NCI-H526 (cell line): ENCODE results near the gene CCDC88C.
A peak's percentile ranks its signal among the peaks of the same experiment; 100 is the strongest.
"Not testable (repeated sequence)": the region's sequence is repeated elsewhere in the genome, so short reads cannot be mapped to it uniquely, and the experiment has no call there.

Experiments
- DNase-seq, 2 experiments: peaks; one replicate each; lab custom pipeline; 2025; lab: John Stamatoyannopoulos, UW

The CCDC88C gene

GRCh38 chr14:91418387-91419043, 895 bp upstream of the CCDC88C start:
- DNase-seq, result peak in 1 of 2 experiments; percentile 80

- peak; percentile 43 to 85 for DNase-seq
Measured at GRCh38 chr14:91417983-91418386, 365 bp upstream of the CCDC88C start.

DNA sequence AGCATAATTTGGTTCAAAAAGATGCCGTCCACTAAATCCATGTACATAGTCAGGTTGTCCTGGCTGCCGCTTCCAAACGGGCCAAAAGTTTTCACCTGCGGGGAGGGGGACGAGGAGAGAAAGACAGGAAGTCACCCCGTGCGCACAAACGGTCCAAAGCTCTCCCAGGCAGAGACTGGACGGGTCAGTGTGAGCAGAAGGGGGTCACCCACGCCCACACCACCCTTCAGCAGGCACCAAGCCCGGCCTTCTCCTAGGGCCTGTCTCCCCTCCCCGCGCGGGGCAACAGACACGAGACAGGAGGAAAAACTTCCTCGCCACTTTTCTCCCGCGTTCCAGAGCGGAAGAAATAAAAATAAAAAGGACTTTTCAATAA, 888 bp downstream of the CCDC88C start:
- DNase-seq, result peak in 1 of 2 experiments; percentile 25

DNA sequence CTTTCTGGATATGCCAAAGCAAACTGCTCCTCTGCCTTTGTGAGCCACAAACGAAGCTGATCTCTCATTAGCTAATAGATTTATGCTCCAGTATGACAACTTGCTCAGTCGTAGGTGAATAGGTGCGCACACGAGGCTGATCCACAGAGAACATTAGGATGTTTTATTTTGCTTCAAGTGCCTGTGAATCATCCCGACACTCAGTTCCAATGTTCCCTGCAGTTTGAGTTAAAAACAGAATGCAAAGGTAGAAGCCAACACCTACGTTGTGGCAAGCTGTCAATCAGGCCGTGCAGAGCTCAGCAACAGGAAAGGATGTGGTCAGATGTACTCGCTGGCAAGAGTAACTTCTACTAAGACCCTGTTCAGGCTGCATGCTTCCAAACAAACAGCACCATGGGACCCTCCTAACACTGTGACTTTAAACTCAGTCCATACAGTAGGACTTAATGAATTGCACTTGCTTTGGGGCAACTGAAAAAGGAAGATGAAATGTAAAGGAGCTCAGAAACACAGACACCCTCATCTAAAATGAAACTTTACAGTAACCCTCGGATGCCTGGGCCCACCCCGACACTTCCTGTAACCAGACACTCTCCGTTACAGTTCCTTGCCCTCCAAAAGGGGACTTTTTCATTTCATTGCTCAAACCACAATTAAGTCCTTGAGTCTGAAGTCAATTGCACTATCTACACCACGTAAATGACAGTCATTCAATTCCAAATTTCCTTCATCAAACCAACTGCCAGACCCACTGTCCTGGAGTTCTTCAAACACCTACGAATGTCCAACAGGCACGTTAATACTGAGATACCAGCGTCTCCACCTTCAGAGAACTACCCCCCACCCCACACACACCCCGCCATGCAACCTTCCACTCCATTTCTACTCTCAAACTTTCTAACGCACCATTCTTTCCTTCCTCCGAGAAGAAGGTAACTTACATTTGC, 1.6 kb downstream of the CCDC88C start:
- DNase-seq, result peak in 1 of 2 experiments; percentile 21

- no peak for DNase-seq
Measured at GRCh38 chr14:91414475-91414833, 3.2 kb downstream of the CCDC88C start.

GRCh38 chr14:91413547-91414474, 3.8 kb downstream of the CCDC88C start:
- peak; percentile 63 to 87 for DNase-seq

GRCh38 chr14:91412939-91413338, 4.7 kb downstream of the CCDC88C start:
- DNase-seq, result no peak

DNA sequence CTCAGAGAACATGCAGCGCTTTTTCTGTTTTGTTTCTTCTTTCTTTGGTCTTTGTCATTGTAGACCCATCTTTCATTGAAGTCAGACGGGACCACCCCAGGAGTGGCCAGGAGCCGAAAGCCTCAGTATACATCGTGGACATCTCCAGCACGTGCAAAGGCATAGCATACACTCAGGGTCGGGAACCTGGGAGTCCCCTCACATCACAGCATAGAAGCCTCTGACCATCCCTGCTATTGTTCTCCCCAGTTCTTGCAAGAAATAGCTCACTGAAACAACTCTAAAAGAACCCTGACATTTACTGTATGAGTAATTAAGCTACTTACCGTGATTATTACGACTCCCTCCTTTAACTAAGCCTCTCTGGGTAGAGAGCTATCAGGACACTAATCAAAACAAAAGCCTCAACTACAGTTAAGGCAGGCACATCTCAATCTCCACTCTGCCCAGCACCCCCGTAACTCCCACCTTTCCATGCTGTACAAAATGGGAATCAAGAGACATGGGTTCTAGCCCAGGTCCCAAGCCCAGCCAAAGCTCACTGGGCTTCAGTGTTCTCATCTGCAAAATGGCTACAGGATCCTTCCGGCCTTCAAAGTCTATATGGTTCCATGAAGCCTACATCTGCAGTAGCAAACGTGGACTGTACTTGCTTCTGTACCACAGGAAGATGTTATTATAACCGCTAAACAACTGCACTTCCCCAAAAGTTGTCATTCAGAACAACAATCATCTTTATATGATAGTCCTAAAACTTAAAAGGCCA, 6.7 kb downstream of the CCDC88C start:
- DNase-seq, result no peak

DNA sequence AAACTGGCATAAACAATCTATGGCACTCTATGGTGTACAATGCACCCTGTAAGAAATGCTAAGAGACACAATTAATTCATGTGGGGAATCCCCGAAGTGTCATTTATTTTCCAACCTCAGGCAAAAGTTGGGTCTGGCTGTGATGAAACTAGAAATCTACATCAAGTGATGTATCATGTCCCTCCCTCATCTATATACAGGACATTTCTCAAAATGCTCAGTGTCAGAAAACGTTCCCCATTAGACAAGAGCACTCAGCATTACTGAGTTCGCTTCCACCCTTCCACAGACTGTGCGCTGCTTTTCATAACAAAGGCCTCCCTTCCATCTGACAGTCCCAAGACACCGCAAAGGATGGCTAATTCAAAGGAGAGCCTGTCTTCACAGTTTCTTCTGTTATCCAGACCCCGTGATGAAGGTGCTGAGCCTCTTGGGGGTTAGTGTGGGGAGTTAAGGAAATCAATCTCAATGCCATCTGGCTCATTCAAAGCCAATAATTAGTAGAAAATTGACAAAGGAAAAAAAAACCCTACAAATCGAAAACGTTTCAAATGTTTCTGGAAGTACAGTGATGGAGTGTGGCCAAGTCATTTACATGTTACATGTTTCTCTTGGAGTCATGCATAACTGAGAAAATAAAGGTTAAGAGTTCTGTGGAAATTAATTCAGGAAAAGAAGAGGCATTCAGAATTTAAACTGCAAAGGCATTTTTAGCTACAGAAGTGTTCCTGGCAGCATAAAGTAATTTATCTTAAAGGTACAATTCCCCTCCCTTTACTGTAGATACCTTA, 7.5 kb downstream of the CCDC88C start:
- DNase-seq, result no peak

- not testable (repeated sequence) for DNase-seq
Measured at GRCh38 chr14:91409240-91409639, 8.4 kb downstream of the CCDC88C start.

- no peak for DNase-seq
Measured at GRCh38 chr14:91406982-91407381, 10.6 kb downstream of the CCDC88C start.

- no peak for DNase-seq
Measured at GRCh38 chr14:91406451-91406850, 11.2 kb downstream of the CCDC88C start.

- no peak for DNase-seq
Measured at GRCh38 chr14:91405724-91406435, 11.7 kb downstream of the CCDC88C start.

- no peak for DNase-seq
Measured at GRCh38 chr14:91405241-91405721, 12.3 kb downstream of the CCDC88C start.

GRCh38 chr14:91402771-91403600, 14.6 kb downstream of the CCDC88C start:
- DNase-seq, result no peak

DNA sequence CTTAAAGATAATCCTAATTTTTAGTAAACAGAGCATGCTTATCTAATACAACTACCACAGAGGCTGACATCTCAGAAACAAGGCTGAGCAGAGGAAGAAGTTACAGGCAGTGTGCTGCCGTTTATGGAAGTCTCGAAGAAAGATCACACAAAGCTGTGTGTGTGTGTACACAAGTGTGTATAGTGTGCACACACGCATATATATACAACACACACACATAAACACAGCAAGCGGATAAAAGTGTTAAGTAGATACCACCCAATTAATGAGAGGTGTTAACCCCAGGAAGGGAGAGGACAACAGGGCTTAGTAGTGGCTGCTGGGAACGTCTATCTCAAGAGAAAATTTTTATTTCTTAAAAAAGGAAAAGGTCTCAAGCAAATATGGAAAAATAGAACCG, 15.3 kb downstream of the CCDC88C start:
- DNase-seq, result no peak

GRCh38 chr14:91401751-91402150, 15.9 kb downstream of the CCDC88C start:
- DNase-seq, result no peak

GRCh38 chr14:91400696-91401095, 16.9 kb downstream of the CCDC88C start:
- no peak for DNase-seq
